Measurements from ENCODE around the gene FBLN5.

- TF ChIP-seq CTCF (IDR thresholded peaks at IDR 0.05) (no peak), POLR2A (IDR thresholded peaks at IDR 0.05) (no peak)
These were observed 37.5 kb upstream of the FBLN5 start for GRCh38 chr14:91985008-91985407.
